Measurements from ENCODE around the gene SYNE1.
"Not testable (repeated sequence)": the region's sequence is repeated elsewhere in the genome, so short reads cannot be mapped to it uniquely, and the experiment has no call there.

The SYNE1 gene

DNA sequence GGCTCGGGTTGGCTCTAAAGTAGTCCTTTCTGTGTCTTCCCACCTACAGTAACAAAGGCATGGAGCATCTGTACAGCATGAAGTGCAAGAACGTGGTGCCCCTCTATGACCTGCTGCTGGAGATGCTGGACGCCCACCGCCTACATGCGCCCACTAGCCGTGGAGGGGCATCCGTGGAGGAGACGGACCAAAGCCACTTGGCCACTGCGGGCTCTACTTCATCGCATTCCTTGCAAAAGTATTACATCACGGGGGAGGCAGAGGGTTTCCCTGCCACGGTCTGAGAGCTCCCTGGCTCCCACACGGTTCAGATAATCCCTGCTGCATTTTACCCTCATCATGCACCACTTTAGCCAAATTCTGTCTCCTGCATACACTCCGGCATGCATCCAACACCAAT is 538.5 kb downstream of the SYNE1 start:
- no peak for DNase-seq (ENCODE audit: low spot score)

DNA sequence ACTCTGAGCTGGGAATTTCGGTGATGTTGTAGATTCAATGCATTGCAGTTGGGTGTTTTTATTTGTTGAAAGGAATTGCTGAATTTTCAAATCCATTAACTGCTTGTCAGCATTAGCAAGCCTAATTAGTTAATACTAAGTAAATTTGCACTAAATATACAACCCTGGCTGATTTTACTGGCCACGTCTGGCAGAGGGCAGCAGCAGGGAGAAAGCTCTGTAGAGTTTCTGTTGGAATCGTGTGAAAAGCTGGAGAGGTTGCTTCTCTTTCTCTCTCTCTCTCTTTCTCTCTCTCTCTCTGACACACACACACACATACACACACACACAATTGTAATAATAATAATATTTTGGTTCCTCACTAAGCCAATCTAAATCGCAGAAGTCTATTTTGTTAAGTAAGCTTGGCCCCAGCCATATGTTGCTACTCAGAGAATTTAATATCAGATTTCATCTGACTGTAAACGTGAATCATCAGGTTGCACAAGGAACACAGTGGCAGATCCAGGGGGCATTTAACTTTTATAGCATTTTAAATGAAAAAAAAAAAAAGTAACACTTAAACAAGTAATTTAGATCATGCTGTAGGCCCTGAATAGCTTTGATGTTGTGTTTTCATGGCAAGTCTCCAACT is 540.2 kb downstream of the SYNE1 start:
- DNase-seq (ENCODE audit: low spot score): no peak

DNA sequence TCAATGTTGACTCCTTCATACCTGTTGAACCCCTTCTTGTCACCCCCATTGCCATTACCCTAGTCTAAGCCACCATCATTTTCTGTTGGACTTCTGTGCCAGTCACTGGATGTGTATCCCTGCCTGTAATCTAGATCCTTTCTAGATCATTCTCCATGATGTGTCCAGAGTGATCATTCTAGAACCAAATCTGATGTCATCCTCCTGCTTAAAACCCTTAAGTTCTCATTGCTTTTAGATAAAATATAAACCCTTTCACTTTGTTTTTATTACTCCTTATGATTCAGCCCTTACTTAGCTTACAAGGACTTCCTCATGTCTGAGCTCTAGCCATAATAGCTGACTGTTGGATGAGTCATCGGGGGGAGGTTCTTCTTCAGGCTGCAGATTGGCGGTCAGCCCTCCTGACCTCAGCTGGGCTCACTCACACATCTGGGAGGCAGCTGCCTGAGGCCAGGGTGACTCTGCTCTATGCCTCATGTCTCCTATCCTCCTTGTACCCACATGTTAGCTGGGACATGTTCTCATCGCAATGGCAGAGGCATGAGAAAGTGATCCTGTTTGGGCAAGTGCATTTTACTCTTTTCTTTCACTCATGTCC is 542.1 kb downstream of the SYNE1 start:
- no peak for DNase-seq (ENCODE audit: low spot score)

DNA sequence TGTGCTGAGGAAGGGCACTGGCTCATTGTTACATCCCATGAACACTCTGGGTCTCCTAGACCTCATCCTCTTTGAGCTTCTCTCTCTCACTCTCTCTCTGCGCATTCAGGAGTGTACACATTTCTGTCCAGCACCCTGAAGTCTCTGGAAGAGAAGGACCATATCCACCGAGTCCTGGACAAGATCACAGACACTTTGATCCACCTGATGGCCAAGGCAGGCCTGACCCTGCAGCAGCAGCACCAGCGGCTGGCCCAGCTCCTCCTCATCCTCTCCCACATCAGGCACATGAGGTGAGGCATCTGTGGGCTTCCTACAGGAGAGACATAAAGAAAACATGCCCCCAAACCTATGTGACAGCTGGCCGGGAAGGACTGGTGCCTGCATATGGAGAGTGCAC is 542.9 kb downstream of the SYNE1 start:
- DNase-seq (ENCODE audit: low spot score): no peak

DNA sequence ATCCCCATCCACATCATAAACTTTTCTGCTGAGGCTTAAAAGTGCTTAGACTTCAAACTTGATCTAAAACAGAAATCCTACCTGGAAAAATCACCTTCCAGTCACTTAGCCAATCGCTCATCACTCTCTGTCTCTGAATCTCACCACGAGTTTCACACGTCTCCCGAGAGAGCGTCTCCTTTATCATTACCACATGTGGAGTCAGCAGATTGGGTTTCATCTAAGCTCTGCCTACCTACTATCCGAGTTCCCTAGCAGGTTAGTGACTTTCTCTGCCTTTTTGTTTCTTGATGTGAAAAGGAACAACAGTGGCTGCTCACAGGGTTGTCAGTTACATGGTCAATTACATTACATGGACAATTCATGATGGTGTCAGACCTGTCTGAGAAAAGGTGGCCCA is 543.5 kb downstream of the SYNE1 start:
- no peak for DNase-seq (ENCODE audit: low spot score)

DNA sequence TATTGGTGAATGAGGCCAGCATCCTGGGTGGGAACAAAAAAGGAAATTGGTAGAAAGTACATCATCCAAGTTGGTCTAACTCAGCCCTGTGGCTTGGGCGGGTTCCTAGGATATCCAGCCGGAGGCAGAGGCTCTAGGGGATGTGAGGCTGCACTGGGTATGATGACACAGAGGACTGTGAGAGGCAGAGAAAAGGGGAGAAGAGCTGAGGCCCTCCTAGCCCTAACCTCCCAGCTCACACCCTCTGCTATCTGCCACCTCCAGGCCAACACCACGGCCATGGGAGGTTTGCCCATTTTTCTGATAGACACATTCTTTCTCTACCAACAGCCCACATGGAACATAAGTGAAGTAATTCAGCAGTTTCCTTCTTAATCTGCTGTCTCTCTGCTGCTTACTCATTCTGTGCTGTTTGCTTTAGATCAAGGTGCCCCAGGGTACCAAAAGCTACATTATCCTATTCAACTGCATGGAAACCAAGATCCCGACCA is 545.3 kb downstream of the SYNE1 start:
- no peak for DNase-seq (ENCODE audit: low spot score)

DNA sequence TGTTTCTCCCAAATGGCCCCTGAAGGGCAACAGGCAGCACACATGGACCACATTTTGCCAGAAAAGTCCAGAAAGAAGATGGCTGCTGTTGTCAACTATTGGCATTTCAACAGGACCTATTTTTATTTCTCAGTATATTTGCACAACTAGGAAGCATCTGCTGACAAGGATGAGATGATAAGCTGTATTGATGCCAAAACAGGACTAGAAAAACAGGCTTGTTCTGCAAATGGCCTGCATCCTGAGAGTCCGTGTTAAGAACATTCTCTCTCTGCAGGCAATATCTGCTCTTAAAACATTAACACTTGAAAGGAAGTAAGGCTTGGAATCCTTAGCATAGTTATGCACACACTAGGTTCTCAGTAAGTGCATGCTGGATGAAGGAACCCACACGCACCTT is 546.0 kb downstream of the SYNE1 start:
- DNase-seq (ENCODE audit: low spot score): no peak

DNA sequence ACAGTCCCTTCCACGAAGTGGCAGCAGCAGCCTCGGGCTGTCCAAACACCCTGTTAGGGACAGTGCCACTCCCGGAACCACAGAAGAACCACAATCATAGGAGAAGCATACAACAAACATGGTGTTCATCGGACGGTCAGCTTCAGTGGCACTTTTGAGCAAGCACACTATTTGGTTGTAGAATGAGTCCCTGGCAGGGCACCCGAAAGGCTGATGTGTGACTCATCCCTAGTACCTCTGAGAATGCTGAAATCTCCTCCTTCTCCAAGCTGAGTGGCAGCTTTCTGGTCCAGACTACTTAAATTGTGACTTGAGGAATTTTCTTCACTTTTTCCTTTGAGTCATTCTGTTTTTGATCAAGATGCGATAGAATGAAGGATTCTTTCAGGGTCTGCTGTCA is 547.2 kb downstream of the SYNE1 start:
- no peak for DNase-seq (ENCODE audit: low spot score)

DNA sequence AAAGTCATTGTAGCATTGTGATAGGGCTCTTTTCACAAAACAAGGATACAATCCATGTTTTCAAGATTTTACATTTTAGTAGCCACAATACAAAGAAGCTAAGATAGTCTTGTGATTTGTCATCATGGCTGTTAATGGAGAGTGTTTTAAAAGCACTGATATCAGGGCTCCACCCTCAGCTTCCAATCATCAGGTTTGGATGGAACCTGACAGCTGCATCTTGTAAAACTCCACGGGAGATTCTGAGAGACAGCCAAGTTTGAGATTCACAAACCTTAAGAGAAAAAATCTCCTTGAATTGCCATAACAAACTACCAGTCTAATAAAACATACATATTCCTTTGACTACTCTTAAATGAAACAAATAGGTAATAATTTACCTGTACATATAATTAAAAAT is 549.5 kb downstream of the SYNE1 start:
- no peak for DNase-seq (ENCODE audit: low spot score)

DNA sequence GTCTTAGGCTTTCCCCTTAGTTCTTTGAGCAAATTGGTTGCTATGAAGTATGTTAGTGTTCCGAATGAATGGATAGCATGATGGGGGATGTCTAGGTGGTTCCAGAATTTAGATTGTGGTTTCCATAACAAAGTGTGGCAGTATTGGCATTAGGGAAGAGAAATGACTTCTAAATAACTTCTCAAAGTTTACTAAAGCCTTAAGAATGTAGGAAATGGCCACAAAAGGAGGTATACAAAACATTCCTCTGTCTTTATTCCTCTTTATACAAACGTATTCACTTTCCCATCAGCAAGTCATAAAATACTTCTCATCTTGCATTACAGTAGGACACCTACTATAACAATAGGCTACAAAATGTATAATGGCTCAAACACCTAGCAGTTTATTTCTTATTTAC is 550.1 kb downstream of the SYNE1 start:
- no peak for DNase-seq (ENCODE audit: low spot score)

DNA sequence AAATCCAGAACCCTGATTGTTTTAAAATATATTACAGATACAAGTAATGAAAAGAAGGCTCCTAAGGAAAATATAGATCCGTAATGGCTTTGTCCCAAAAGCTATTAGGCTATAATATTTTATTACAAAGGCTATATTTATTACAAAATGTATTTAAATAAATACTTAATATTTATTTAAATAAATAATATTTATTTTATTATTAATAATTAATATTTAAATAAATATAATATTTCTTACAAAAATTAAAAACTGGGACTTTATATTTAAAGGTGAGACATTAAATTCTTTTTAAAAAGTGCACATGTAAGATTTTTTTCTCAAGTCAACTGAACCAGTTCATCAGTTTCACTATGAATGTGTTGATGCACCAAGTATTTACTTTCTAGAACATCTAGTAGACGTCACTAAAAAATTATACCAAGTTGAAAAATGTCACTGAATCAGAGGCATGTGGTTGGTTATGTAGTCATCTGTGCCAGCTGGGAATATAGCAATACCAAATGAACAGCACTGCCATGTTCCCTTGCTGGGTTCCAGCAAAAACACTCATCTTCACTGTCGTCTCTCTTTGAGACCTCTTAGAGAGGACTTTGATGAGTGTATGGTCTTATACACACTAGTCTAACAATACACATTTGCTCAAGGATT is 550.8 kb downstream of the SYNE1 start:
- no peak for DNase-seq (ENCODE audit: low spot score)

DNA sequence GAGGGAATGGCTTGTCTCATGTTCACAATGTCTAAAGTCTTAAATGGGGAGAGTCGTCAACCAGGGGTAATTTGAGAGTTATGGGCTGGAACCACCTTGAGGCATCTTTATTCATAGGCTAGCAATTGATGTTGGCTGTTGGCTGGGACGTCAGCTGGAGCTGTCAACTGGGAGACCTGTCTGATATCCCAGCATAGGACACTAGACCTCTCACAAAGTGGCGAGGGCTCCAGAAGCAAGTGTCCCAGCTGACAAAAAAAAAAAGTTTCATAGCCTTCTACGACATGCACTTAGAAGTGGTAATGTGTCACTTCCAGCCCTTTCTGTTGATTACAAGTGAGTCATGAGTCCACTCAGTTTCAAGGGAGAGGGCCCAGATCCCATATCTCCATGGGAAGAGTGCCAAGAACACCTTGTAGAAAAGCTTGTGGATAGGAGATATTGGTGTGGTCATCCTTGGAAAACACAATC is 551.7 kb downstream of the SYNE1 start:
- no peak for DNase-seq (ENCODE audit: low spot score)

DNA sequence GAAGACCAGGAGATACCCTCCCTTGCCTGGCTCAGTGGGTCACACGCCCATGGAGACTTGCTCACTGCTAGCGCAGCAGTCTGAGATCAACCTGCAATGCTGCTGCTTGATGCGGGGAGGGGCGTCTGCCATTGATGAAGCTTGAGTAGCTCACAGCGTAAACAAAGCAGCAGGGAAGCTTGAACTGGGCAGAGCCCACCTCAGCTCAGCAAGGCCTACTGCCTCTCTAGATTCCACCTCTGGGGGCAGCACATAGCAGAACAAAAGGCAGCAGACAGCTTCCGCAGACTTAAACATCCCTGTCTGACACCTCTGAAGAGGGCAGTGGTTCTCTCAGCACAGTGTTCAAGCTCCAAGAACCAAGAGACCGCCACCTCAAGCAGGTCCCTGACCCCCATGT is 558.4 kb downstream of the SYNE1 start:
- DNase-seq (ENCODE audit: low spot score): peak; percentile 60

DNA sequence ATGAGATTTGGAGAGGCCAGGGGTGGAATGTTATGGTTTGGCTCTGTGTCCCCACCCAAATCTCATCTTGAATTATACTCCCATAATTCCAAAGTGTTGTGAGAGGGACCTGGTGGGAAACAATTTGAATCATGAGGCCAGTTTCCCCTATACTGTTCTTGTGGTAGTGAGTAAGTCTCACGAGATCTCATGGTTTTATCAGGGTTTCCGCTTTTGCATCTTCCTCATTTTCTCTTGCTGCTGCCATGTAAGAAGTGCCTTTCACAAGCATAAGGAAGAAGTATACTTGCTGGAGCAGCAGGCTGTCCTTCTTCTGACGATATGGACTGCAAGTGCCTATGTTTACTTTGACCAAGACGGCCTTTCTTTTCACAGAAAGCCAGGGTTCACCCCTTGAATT is 559.2 kb downstream of the SYNE1 start:
- no peak for DNase-seq (ENCODE audit: low spot score)

DNA sequence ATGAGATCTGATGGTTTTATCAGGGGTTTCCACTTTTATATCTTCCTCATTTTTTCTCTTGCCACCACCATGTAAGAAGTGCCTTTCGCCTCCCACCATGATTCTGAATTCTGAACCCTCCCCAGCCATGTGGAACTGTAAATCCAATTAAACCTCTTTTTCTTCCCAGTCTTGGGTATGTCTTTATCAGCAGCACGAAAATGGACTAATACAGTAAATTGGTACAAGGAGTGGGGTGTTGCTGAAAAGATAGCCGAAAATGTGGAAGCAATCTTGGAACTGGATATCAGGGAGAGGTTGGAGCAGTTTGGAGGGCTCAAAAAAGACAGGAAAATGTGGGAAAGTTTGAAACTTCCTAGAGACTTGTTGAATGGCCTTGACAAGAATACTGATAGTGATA is 560.9 kb downstream of the SYNE1 start:
- not testable (repeated sequence) for DNase-seq (ENCODE audit: low spot score)

DNA sequence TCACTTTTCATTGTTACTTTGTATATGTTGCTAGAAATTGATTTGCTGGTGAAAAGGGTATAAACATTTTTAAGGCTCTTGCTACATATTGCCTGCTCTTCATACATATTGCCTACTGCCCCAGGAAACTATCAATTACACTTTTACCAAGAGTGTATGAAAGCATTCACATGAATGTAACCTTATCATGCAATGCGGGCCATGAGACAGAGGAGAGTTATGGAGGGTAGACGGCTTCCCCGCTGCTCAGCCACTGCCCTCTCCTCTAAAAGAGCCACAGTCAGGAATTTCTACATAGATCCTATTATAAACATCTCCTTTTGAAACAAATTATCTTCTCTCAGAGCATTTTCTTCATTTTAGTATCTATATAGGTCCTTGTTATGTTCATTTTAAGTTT is 565.3 kb downstream of the SYNE1 start:
- DNase-seq (ENCODE audit: low spot score): no peak
